PFSK-1 (cell line): Measurements from ENCODE around the gene TNFRSF11A.

ENCODE experiments used
- POLR2AphosphoS5 ChIP-seq: IDR thresholded peaks from 2 replicates; pipeline ENCODE4 v1.6.1; 2012; ENCODE audit warnings: low read depth, mild to moderate bottlenecking, control low read depth, low read length, moderate library complexity
- REST ChIP-seq, 2 experiments: IDR thresholded peaks; 2 replicates each; pipeline versions ENCODE4 v1.6.1 to v1.8.0; 2011 to 2012; ENCODE audit warnings: low read depth in 2 of 2, low read length in 2 of 2, control low read depth in 1 of 2, inconsistent platforms in 1 of 2, mild to moderate bottlenecking in 1 of 2, moderate library complexity in 1 of 2; ENCODE audit not compliant: insufficient read depth in 1 of 2
- SIN3A ChIP-seq: IDR thresholded peaks from 2 replicates; pipeline ENCODE4 v1.6.1; 2012; ENCODE audit warnings: mild to moderate bottlenecking, low read length, moderate library complexity, borderline replicate concordance; ENCODE audit not compliant: insufficient read depth
- TAF1 ChIP-seq: IDR thresholded peaks from 2 replicates; pipeline ENCODE4 v1.6.1; 2012; ENCODE audit warnings: low read length, control low read depth, borderline replicate concordance; ENCODE audit not compliant: insufficient read depth

GRCh38 chr18:62384610-62385097 lies 59.5 kb downstream of the TNFRSF11A start:
- no peak for TF ChIP-seq REST (IDR thresholded peaks at IDR 0.05; ENCODE audit: insufficient read depth in 1 of 2, low read depth in 2 of 2, low read length in 2 of 2)
- TF ChIP-seq POLR2AphosphoS5 = no peak
- TF ChIP-seq SIN3A = no peak
- TF ChIP-seq TAF1 = no peak
